Activated CD8-positive, alpha-beta T cell treated with anti-CD3 and anti-CD28 coated beads for 36 hours (primary cell): Measurements from ENCODE around the gene CNTNAP3. TPM values are rescaled to one million over a fixed set of nuclear protein-coding genes. Genes with fewer than 3 reads are reported as not detected.

Experiments
- total RNA-seq, 2 experiments: library from RNA; stranded (reverse); gene quantifications; one replicate each; pipeline ENCODE4 v1.2.3, GENCODE V29; 2021

CNTNAP3 gene
- total RNA-seq, 2 experiments from 2014 or later, result not detected

Other genes with a start within 250 kb of the CNTNAP3 start
- gene SPATA31A1, start 67.5 kb upstream of the CNTNAP3 start, total RNA-seq, result not detected